Stimulated activated CD8-positive, alpha-beta memory T cell treated with anti-CD3 and anti-CD28 coated beads, Interleukin-15, amount 100 ng/mL, for 4 hours (primary cell): ENCODE data around the gene HAPLN2.

Experiments used
- DNase-seq, 2 donors: peaks; one replicate each; pipeline ENCODE4 v3.0.0-alpha.2; 2020; ENCODE audit warnings: low read depth in 2 of 2

The HAPLN2 gene

DNA sequence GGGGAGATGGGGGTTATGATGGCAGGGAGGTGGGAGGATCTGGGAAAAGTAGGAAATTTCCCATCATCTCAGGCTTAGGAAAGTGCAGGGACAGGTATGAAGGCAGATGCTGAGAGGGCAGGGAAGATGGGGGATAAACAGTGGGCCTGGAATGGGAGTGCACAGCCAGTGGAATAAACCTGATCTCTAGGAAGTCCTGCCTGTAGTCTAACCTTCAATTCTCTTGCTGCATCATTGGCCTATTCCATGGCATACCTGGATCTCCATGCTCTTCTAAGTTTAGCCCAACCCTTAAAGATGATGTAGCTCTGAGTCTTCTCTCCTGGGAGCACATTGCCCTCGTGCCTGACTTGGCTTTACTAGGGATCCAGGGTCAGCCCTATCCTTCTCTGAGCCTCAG is 25.4 kb downstream of the HAPLN2 start:
- DNase-seq: no peak

DNA sequence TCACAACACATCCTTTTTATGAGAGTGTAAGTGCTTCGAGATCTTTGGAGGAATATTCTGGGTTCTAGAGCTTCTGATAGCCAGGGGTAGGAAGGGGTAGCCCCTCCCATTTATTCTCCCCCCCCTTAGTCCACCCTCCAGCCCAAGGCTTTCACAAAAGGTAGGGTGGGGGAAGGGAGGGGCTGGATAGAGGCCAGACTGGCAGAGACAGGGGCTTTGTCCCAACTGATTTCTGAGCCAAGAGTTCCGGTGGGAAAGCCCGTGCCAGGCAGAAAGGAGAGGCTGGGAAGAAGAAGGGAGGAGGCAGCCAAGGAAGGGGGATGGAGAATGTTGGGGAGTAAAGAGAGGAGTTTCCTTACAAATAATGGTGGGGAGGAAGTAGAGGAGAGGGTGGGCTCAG is 25.8 kb downstream of the HAPLN2 start:
- DNase-seq: no peak

DNA sequence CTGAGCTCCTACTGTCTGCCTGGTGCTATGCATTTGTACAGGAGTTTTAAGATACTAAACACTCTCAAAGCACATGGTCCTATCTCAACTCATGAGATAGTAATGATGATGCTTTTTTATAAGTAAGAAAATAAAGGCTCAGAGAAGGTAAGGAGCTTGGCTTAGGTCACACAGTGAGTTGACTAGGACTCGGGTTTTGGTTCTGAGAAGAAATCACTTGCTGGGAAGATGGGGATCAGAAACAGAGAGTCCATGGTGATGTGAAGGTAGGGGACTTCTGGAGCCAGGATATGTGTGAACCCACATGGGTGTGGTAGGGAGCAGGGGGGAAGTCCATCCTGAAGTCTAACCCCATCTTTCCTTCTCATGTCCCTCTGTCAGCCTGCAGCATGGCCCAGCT is 26.5 kb downstream of the HAPLN2 start:
- no peak for DNase-seq

DNA sequence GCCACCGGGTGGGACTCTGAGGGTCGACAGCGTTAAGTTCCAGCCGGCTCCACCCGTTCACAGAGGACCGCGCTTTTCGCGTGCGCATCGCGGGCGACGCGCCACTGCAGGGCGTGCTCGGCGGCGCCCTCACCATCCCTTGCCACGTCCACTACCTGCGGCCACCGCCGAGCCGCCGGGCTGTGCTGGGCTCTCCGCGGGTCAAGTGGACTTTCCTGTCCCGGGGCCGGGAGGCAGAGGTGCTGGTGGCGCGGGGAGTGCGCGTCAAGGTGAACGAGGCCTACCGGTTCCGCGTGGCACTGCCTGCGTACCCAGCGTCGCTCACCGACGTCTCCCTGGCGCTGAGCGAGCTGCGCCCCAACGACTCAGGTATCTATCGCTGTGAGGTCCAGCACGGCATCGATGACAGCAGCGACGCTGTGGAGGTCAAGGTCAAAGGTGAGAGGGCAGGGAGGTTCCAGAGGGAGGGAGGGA is 27.6 kb downstream of the HAPLN2 start:
- no peak for DNase-seq

DNA sequence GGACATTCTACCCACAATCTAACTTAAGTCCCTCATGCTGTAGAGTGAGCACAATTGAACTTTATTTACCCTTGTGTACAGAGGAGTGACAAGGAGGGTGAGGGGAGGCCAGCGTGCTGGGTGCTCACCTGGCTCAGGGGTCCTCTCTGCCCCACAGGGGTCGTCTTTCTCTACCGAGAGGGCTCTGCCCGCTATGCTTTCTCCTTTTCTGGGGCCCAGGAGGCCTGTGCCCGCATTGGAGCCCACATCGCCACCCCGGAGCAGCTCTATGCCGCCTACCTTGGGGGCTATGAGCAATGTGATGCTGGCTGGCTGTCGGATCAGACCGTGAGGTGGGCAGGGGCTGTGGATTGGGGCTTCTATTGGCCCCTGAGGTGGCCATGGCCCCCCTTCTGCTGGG is 28.1 kb downstream of the HAPLN2 start:
- DNase-seq: no peak

DNA sequence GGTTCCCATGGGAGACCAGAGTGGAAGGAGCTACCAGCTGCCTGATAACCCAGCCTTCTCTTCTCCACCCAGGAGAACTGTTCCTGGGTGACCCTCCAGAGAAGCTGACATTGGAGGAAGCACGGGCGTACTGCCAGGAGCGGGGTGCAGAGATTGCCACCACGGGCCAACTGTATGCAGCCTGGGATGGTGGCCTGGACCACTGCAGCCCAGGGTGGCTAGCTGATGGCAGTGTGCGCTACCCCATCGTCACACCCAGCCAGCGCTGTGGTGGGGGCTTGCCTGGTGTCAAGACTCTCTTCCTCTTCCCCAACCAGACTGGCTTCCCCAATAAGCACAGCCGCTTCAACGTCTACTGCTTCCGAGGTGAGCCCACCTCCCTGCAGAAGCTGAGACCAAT is 29.3 kb downstream of the HAPLN2 start:
- no peak for DNase-seq

DNA sequence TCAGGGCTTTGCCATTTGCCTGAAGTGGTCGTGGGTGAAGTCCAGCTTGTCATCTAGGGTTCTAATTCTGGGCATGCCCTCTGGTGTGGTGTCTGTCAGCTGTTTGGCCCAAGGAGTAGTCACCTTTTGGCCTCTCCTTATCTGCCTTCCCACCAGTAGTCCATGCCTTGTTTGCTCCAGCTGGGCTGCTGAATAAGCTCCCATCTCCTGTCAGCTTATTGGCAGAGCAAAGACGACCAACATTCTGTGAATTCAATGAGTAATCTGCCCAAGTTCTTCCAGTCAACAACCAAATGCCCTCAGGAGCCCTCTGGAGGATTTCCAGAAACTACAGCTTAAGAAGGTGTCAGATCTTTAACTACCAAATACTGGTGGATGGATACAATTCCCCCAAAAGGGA is 29.7 kb downstream of the HAPLN2 start:
- DNase-seq: no peak

DNA sequence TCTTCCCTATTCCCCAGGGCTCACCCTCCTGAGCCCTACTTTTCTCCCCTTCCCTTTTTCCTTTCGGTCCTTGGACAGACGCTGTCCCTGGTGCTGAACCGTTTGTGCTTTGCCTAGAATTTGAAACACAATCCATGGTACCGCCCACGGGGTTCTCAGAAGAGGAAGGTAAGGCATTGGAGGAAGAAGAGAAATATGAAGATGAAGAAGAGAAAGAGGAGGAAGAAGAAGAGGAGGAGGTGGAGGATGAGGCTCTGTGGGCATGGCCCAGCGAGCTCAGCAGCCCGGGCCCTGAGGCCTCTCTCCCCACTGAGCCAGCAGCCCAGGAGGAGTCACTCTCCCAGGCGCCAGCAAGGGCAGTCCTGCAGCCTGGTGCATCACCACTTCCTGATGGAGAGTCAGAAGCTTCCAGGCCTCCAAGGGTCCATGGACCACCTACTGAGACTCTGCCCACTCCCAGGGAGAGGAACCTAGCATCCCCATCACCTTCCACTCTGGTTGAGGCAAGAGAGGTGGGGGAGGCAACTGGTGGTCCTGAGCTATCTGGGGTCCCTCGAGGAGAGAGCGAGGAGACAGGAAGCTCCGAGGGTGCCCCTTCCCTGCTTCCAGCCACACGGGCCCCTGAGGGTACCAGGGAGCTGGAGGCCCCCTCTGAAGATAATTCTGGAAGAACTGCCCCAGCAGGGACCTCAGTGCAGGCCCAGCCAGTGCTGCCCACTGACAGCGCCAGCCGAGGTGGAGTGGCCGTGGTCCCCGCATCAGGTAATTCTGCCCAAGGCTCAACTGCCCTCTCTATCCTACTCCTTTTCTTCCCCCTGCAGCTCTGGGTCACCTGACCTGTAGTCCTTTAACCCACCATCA is 33.1 kb downstream of the HAPLN2 start:
- no peak for DNase-seq

DNA sequence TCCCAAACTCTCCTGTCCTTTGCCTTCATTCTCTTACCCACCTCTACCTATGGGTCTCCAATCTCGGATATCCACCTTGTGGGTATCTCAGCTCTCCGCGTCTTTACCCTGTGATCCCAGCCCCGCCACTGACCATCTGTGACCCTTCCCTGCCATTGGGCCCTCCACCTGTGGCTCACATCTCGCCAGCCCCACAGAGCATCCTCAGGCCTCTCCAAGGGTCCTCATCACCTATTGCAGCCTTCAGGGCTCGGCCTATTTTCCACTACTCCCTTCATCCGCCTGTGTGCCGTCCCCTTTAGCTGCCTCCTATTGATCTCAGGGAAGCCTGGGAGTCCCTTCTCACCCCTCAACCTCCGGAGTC is 33.8 kb downstream of the HAPLN2 start:
- DNase-seq: no peak

DNA sequence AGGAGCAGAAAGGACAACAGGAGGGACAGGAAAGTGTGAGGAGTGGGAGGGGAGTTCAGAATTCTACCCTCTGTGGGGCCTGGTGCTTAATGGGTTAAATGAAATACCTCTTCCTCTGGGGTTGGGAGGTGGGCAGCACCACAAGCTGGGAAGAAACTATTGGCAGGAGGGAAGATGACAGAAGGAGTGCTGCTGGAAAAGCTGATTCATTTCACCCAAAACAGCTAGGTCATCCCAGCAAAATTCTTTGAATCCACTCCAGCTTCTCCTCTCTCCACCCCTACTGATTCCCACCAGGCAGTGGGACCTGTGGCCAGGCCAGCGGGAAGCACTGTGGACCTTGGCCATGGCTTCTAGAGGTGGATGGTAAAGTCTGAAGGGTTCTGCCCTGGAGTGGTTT is 35.5 kb downstream of the HAPLN2 start:
- no peak for DNase-seq

DNA sequence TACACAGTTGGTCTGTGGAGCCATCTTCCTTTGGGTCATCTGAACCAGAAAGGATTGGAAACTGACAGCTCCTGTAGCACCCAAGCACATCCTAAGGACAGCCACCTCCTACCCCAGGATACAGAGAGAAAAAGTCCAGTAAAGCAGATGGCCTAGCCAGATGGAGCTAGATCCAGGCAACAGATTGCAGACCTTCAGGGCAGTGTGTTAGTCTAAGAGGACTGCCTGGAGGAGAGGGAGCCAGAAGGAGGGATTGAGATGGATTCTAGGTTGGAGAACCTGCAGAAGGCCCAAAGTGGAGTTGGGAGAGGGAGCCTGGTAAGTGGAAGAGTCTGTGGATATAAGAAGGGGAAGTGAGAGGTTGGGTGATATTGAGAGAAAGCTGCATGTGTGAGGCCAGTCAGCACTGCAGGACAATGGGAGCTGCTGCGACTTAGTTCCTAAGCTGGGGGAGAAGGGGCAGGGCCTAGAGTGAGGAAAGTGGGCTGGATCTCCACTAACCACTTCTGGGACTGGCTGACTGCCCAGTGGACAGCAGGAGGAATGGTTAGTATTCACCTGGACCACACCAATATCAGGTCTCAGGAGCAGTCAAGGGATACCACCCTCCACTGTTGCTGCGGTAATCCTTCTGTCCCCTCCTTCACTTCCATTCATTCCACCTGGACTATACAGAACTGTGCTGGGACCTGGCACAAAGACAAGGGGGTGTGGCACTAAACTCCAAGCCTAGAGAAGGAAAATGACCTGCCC is 36.1 kb downstream of the HAPLN2 start:
- DNase-seq: no peak

DNA sequence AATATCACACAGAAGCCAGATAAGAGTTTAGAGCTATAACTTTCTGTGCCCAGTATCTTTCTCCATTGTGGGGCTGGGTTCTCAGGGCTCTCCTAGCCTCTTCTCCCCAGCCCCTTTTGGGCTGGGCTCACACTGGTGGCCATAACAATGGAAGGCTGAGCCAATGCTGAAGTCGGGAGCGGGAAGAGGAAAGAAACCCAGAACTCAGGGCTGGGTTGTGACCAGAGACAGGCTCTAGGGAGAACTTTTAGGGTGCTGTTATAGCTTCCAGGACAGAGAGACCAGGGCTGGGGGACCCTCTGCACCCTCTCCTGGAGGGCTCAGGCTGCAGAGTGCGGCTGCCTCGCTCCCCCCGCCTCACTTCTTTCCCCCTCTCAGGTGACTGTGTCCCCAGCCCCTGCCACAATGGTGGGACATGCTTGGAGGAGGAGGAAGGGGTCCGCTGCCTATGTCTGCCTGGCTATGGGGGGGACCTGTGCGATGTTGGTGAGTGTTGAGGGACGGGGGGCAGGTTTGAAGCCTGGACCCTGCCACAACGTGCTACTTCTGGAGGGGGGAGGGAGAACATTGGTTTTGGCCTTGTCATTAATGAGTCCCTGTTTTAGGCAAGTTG is 36.8 kb downstream of the HAPLN2 start:
- no peak for DNase-seq

DNA sequence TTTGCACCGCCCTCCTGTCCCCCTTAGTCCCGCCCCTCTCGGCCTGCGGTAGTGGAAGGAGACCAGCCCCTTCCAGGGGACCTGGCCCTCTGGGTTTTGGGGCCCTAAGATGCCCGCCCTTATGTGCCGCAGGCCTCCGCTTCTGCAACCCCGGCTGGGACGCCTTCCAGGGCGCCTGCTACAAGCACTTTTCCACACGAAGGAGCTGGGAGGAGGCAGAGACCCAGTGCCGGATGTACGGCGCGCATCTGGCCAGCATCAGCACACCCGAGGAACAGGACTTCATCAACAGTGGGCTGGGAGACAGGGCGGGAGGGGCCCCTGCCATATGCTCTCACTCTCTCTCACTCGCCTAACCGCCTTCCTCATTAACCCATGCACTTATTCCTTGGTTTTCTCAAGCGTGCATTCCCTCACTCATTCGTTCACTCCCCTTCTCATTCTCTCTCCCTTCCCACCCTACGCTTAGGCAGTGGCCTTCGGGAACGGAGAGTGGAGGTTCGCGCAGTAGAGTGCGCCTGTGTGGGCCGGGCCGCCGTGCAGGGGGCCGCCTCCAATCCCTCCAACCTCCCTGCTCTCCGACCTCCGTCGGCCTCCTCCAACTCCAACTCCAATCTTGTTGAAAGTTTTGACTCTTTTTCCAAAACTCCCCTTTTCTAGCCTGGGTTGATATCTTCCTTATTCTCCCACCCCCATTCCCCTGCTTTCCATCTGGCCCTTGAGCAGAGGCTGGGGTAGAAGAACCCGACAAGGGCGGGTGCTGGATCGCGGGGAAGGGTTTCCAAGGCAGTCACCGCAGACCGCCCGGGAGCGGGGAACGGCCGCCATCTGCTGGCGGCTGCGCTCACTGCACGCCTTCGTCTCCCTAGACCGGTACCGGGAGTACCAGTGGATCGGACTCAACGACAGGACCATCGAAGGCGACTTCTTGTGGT is 37.9 kb downstream of the HAPLN2 start:
- DNase-seq: peak; percentile 38 to 56

DNA sequence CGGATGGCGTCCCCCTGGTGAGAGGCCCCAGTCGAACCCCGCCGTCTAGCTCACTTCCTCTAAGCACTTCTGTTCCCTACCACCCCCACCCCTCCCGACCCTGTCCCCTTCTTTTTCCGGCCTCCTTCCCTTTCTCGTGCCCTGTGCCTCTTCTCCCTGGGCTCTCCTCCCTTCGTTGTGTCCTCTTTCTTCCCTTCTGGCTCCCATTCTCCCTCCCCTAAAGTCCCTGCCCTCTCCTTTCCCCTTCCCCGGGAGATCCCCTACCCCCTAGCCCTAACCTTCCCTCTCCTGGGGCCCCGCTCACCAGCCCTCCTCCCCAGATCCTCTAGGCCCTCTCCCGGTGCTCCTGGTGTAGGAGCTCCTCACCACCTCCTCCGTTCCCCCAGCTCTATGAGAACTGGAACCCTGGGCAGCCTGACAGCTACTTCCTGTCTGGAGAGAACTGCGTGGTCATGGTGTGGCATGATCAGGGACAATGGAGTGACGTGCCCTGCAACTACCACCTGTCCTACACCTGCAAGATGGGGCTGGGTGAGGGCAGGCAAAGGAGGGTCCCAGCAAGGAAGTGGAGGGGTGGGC is 38.6 kb downstream of the HAPLN2 start:
- no peak for DNase-seq

DNA sequence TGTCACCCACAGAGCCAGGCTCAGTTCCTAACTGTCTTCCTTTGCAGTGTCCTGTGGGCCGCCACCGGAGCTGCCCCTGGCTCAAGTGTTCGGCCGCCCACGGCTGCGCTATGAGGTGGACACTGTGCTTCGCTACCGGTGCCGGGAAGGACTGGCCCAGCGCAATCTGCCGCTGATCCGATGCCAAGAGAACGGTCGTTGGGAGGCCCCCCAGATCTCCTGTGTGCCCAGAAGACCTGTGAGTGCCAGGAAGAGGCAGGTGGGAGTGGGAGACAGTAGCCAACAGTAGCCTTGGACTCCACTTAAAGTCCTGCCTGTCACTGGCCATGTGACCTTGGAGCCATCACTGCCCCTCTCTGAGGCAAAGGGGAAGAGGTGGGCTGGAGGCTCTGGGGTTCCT is 39.3 kb downstream of the HAPLN2 start:
- no peak for DNase-seq

DNA sequence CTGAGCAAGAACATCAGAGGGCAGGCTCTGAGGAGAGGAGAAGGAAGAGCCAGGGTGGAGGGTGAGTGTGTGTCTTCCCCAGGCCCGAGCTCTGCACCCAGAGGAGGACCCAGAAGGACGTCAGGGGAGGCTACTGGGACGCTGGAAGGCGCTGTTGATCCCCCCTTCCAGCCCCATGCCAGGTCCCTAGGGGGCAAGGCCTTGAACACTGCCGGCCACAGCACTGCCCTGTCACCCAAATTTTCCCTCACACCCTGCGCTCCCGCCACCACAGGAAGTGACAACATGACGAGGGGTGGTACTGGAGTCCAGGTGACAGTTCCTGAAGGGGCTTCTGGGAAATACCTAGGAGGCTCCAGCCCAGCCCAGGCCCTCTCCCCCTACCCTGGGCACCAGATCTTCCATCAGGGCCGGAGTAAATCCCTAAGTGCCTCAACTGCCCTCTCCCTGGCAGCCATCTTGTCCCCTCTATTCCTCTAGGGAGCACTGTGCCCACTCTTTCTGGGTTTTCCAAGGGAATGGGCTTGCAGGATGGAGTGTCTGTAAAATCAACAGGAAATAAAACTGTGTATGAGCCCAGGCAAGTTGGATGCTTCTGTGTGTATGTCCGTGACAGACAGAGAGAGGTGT is 39.8 kb downstream of the HAPLN2 start:
- DNase-seq: no peak

DNA sequence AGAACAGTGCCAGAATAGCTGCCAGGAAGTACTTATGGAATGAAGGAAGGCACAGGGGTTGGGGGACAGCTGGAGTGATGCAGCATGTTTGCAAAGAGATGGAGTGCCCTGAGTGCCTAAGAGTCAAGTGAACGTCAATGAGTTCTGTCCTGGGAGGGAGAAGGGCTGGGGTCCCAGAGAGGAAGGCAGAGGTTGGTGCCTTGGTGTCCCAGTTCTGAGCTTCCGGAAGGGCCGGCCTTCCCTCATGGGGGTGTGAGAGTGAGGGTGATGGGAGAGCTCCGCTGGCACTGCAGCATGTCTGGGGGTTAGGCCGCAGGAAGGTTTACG is 40.4 kb downstream of the HAPLN2 start:
- no peak for DNase-seq

DNA sequence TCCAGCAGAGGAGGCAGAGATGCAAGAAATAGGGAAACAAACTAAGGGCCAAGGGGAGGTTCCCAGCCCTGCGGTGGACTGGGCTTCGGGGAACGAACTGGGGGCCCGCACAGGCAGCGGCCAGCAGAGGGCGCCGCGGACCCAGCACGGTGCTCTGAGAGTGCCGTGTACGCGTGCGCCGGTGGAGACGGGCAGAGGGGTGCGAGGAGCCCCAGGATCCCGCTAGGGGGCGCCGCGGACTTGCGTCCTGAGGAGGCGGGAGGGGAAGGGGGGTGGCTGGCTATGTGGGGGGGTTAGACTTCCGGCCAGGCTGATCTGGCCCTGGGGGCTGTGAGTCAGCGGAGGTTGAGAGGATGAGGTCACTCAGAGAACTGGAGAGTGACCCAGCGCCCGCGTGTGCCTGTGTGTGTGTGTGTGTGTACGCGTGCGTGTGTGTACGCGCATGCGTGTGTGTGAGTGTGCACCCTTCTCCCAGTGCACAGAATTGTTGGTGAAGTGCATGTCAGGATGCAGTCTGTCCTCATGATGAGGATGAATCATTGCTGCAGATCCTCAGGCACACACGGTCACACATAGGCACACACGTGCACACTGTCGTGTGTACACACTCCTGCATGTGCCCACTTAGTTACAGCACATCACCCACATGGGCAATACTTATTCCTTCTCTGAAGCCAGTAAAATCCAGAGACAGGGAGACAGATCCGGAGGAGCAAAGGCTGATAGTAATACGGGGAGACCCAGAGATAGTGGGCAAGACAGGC is 41.0 kb downstream of the HAPLN2 start:
- DNase-seq: peak; percentile 73 to 74

DNA sequence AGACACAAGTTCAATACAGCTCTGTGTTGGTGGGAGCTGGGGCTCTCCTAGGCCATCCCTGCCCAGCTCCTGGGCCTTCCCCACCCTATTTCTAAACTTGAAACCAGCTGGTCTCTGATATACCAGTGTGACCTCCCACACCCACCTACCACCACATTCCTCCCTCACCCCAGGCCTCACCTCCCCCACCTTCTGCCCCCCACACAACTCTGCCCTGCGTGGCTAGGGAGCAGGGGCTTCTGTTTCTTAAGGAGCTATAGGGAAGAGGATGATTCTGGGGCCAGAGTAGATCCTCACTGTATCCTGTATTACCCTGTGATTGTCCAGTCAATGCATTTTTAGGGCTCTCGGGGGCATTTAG is 41.5 kb downstream of the HAPLN2 start:
- no peak for DNase-seq
